ENCODE data around the gene ADAMTSL5. TPM values are rescaled to one million over a fixed set of nuclear protein-coding genes. Genes with fewer than 3 reads are reported as not detected.
"Not testable (repeated sequence)": the region's sequence is repeated elsewhere in the genome, so short reads cannot be mapped to it uniquely, and the experiment has no call there.

ADAMTSL5 gene
- total RNA-seq, 4 donors from 2014 or later, result 17.4 to 54.8 (median 42.6) TPM

GRCh38 chr19:1481893-1482360, 30.9 kb downstream of the ADAMTSL5 start:
- Histone ChIP-seq H3K27me3 (no peaks in the 10 kb centered on the region), H3K4me3 (no peak overlapping the region), H3K9me3 (no peaks in the 10 kb centered on the region), H3K36me3 (peaks cover 0 to 8% (median 0%) of the 10 kb centered on the region in 3 donors), H3K4me1 (peaks cover 0 to 27% (median 17%) of the 10 kb centered on the region in 4 donors), H3K27ac (no peak overlapping the region)
- no peak for TF ChIP-seq POLR2A (IDR thresholded peaks at IDR 0.05)
- TF ChIP-seq, protein P1, sequence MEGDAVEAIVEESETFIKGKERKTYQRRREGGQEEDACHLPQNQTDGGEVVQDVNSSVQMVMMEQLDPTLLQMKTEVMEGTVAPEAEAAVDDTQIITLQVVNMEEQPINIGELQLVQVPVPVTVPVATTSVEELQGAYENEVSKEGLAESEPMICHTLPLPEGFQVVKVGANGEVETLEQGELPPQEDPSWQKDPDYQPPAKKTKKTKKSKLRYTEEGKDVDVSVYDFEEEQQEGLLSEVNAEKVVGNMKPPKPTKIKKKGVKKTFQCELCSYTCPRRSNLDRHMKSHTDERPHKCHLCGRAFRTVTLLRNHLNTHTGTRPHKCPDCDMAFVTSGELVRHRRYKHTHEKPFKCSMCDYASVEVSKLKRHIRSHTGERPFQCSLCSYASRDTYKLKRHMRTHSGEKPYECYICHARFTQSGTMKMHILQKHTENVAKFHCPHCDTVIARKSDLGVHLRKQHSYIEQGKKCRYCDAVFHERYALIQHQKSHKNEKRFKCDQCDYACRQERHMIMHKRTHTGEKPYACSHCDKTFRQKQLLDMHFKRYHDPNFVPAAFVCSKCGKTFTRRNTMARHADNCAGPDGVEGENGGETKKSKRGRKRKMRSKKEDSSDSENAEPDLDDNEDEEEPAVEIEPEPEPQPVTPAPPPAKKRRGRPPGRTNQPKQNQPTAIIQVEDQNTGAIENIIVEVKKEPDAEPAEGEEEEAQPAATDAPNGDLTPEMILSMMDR (IDR thresholded peaks at IDR 0.05), result no peak
- no peak for TF ChIP-seq EP300 (IDR thresholded peaks at IDR 0.05)
- 90% methylated on average over 26 to 31 of the region's 36 CpGs for WGBS, 2 donors
- no peak for DNase-seq (ENCODE audit: low spot score in 2 of 2)

GRCh38 chr19:1481224-1481892, 31.5 kb downstream of the ADAMTSL5 start:
- peaks cover 0 to 30% (median 17%) of the 10 kb centered on the region in 4 donors for H3K4me1 ChIP-seq
- no peak for DNase-seq (ENCODE audit: low spot score in 2 of 2)
- 86 to 87% methylated on average over 26 of the region's 26 CpGs for WGBS, 2 donors
- no peak overlapping the region for H3K27ac ChIP-seq
- TF ChIP-seq, protein P1 (IDR thresholded peaks at IDR 0.05), result no peak
- no peak for TF ChIP-seq EP300 (IDR thresholded peaks at IDR 0.05)
- TF ChIP-seq POLR2A (IDR thresholded peaks at IDR 0.05), result no peak
- no peaks in the 10 kb centered on the region for H3K9me3 ChIP-seq
- no peak overlapping the region for H3K4me3 ChIP-seq
- peaks cover 0 to 13% (median 0%) of the 10 kb centered on the region in 3 donors for H3K36me3 ChIP-seq
- no peaks in the 10 kb centered on the region for H3K27me3 ChIP-seq

- WGBS, 2 donors, result 0 to 1% methylated on average over 52 to 66 of the region's 71 CpGs
- Histone ChIP-seq H3K36me3 (peaks cover 0 to 35% (median 3%) of the 10 kb centered on the region in 3 donors), H3K27me3 (peaks cover 0 to 2% of the 10 kb centered on the region in 2 donors), H3K27ac (peak within 1 kb of the TSS; percentile 16 to 88 (median 78)), H3K9me3 (no peaks in the 10 kb centered on the region), H3K4me3 (peak within 1 kb of the TSS; percentile 72 to 99 (median 84)), H3K4me1 (peaks cover 0 to 46% (median 24%) of the 10 kb centered on the region in 4 donors)
- peak; percentile 84 to 91 for DNase-seq (ENCODE audit: low spot score in 2 of 2)
- TF ChIP-seq POLR2A (IDR thresholded peaks at IDR 0.05), result peak in 1 of 2 donors; percentile 66
- TF ChIP-seq EP300 (IDR thresholded peaks at IDR 0.05), result peak; percentile 88 to 89
- TF ChIP-seq, protein P1 (IDR thresholded peaks at IDR 0.05), result peak in 1 of 5 experiments; percentile 29
Observed at GRCh38 chr19:1478934-1479707, 33.7 kb downstream of the ADAMTSL5 start, which contains the start of gene C19orf25. Gene C19orf25, minus strand, starts transcription at chr19:1479215. Its CDS starts 312 bp downstream, at chr19:1478903.

DNA sequence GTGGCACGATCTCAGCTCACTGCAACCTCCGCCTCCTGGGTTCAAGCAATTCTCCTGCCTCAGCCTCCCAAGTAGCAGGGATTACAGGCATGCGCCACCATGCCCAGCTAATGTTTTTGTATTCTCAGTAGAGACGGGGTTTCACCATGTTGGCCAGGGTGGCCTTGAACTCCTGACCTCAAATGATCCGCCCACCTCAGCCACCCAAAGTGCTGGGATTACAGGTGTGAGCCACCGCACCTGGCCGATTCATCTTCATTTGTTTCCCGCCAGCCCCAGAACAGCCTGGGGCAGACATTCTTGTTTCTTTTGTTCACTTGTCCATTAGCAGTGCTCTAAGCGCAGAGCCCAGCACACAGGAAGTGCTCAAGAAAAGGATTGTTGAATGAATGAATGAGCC, 35.8 kb downstream of the ADAMTSL5 start:
- peaks cover 0 to 36% (median 3%) of the 10 kb centered on the region in 3 donors for H3K36me3 ChIP-seq

GRCh38 chr19:1475751-1476437, 36.9 kb downstream of the ADAMTSL5 start:
- Histone ChIP-seq H3K36me3 (peaks cover 0 to 36% (median 3%) of the 10 kb centered on the region in 3 donors), H3K4me1 (peaks cover 0 to 78% (median 36%) of the 10 kb centered on the region in 4 donors), H3K4me3 (no peak overlapping the region), H3K27ac (no peak overlapping the region), H3K9me3 (no peaks in the 10 kb centered on the region), H3K27me3 (peaks cover 2 to 34% of the 10 kb centered on the region in 2 donors)
- no peak for DNase-seq (ENCODE audit: low spot score in 2 of 2)
- 89 to 91% methylated on average over 27 to 28 of the region's 31 CpGs for WGBS, 2 donors
- TF ChIP-seq, protein P1 (IDR thresholded peaks at IDR 0.05), result no peak
- TF ChIP-seq POLR2A (IDR thresholded peaks at IDR 0.05) (no peak), EP300 (IDR thresholded peaks at IDR 0.05) (no peak)

More for the DNA sequence above, 35.8 kb downstream of the ADAMTSL5 start:
- H3K4me3 ChIP-seq; DNase-seq (ENCODE audit: low spot score in 2 of 2); H3K9me3 ChIP-seq; H3K27ac ChIP-seq: not testable (repeated sequence)
- WGBS, 2 donors, result 89 to 91% methylated on average over 9 of the region's 9 CpGs
- Histone ChIP-seq H3K4me1 (peaks cover 0 to 66% (median 27%) of the 10 kb centered on the region in 4 donors), H3K27me3 (peaks cover 0 to 23% of the 10 kb centered on the region in 2 donors)
